ENCODE measurements around the gene RAMP3. TPM values are rescaled to one million over a fixed set of nuclear protein-coding genes. Genes with fewer than 3 reads are reported as not detected.

RAMP3 gene
- total and polyA plus RNA-seq, 9 donors: 2.9 to 26.0 (median 8.0) TPM

DNA sequence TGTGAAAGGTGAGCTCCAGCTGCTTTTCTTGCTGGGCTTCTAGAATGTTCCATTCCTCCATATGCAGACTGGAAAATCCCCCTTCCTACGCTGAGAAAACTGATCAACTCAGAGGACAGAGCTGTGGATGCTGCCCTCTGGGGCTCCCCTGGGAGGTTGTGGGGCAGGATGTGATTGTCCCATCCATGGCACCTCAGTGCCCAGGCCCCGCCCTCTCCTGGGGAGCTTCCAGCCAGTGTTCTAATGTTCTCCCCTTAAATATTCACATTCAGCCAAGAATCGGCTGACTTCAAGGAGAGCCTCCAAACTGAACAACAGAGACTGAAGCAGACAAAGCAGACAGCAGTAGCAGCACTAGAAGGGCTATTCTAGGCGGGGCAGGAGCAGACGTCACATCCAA, 55.0 kb downstream of the RAMP3 start:
- Histone ChIP-seq H3K27me3 (no peaks in the 10 kb centered on the region), H3K4me3 (no peak overlapping the region), H3K36me3 (no peaks in the 10 kb centered on the region), H3K4me1 (ENCODE audit: insufficient read depth) (no peaks in the 10 kb centered on the region), H3K9me3 (no peaks in the 10 kb centered on the region), H3K27ac (no peak overlapping the region)
- 73 to 83% (median 78%) methylated on average over 5 of the region's 5 CpGs for WGBS, 3 donors
- no peak for TF ChIP-seq EP300 (IDR thresholded peaks at IDR 0.05)
- intact Hi-C loops (cut with DNase I): no loop called here
- DNase-seq: no peak

- Histone ChIP-seq H3K4me3 (no peak overlapping the region), H3K4me1 (ENCODE audit: insufficient read depth) (no peaks in the 10 kb centered on the region), H3K27me3 (no peaks in the 10 kb centered on the region), H3K9me3 (no peaks in the 10 kb centered on the region), H3K27ac (no peak overlapping the region), H3K36me3 (no peaks in the 10 kb centered on the region)
- no peak for TF ChIP-seq CTCF (IDR thresholded peaks at IDR 0.05)
- TF ChIP-seq POLR2A (IDR thresholded peaks at IDR 0.05): no peak
- TF ChIP-seq EP300 (IDR thresholded peaks at IDR 0.05): no peak
- intact Hi-C loops (cut with DNase I): no loop called here
- WGBS, 3 donors: 21 to 33% (median 24%) methylated on average over 8 of the region's 8 CpGs
- DNase-seq: no peak
Measured at GRCh38 chr7:45215601-45216062, 58.0 kb downstream of the RAMP3 start.

DNA sequence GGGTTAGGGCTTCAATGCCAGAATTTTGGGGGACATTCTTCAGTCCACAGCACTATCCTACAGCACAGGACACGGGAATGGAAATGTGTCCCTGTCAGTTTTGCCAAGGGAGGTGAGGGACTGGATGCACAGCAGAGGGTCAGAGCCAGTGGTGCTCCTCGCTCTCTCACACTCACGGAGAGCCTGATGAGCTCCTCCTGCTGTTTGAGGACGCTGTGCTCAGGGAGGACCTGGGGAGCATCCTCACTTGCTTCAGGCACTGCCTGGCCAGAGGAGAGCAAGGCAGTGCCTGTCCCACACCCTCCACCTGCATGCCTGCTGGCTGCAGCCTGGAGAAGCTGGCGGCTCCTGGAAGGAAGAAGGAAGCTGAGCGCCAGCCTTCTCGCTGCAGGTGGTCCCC, 58.6 kb downstream of the RAMP3 start:
- DNase-seq: no peak
- WGBS, 3 donors: 52 to 63% (median 56%) methylated on average over 7 of the region's 7 CpGs
- H3K9me3 ChIP-seq: no peaks in the 10 kb centered on the region
- no peaks in the 10 kb centered on the region for H3K4me1 ChIP-seq (ENCODE audit: insufficient read depth)
- H3K27ac ChIP-seq: no peak overlapping the region
- H3K27me3 ChIP-seq: no peaks in the 10 kb centered on the region
- TF ChIP-seq POLR2A (IDR thresholded peaks at IDR 0.05) (no peak), CTCF (IDR thresholded peaks at IDR 0.05) (no peak), EP300 (IDR thresholded peaks at IDR 0.05) (no peak)
- no peaks in the 10 kb centered on the region for H3K36me3 ChIP-seq
- H3K4me3 ChIP-seq: no peak overlapping the region
- intact Hi-C loops (cut with DNase I): no loop called here

GRCh38 chr7:45216622-45217165, 59.1 kb downstream of the RAMP3 start:
- no peak for TF ChIP-seq CTCF (IDR thresholded peaks at IDR 0.05)
- TF ChIP-seq EP300 (IDR thresholded peaks at IDR 0.05): no peak
- no peak for TF ChIP-seq POLR2A (IDR thresholded peaks at IDR 0.05)
- H3K4me1 ChIP-seq (ENCODE audit: insufficient read depth): no peaks in the 10 kb centered on the region
- H3K27me3 ChIP-seq: no peaks in the 10 kb centered on the region
- no peaks in the 10 kb centered on the region for H3K36me3 ChIP-seq
- no peaks in the 10 kb centered on the region for H3K9me3 ChIP-seq
- no peak for DNase-seq
- 61 to 76% (median 72%) methylated on average over 11 of the region's 11 CpGs for WGBS, 3 donors
- no peak overlapping the region for H3K27ac ChIP-seq
- intact Hi-C loops (cut with DNase I): no loop called here
- H3K4me3 ChIP-seq: no peak overlapping the region

DNA sequence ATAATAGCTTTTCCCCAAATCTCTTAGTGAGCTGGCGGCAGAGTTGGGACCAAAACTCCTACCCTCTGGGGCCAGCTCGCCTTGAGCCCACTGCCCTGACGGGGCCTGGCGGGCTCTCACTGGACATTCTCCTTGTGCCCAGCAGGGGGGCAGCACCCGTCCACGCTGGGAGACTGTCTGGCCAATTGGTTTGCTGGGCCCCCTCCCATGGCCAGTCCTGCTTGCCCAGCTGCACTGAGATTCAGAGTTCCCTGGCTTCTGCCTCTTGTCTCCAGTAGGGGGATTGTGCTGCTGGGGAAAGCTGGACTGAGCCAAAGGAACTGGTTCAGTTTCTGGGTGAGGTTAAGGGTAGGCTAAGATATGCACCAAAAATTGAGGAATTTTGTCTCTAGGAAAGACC, 59.8 kb downstream of the RAMP3 start:
- no peaks in the 10 kb centered on the region for H3K9me3 ChIP-seq
- no peaks in the 10 kb centered on the region for H3K4me1 ChIP-seq (ENCODE audit: insufficient read depth)
- H3K27me3 ChIP-seq: no peaks in the 10 kb centered on the region
- TF ChIP-seq EP300 (IDR thresholded peaks at IDR 0.05) (no peak), POLR2A (IDR thresholded peaks at IDR 0.05) (no peak), CTCF (IDR thresholded peaks at IDR 0.05) (no peak)
- WGBS, 3 donors: 42 to 68% (median 51%) methylated on average over 6 of the region's 6 CpGs
- intact Hi-C loops (cut with DNase I): no loop called here
- H3K27ac ChIP-seq: no peak overlapping the region
- no peak for DNase-seq
- no peak overlapping the region for H3K4me3 ChIP-seq
- H3K36me3 ChIP-seq: no peaks in the 10 kb centered on the region
